ENCODE measurements around the gene CARD19. TPM values are rescaled to one million over a fixed set of nuclear protein-coding genes. Genes with fewer than 3 reads are reported as not detected.
"Not testable (repeated sequence)": the region's sequence is repeated elsewhere in the genome, so short reads cannot be mapped to it uniquely, and the experiment has no call there.

The CARD19 gene
- total RNA-seq, 4 donors from 2014 or later = 54.0 to 83.6 (median 78.1) TPM

- no peaks in the 10 kb centered on the region for H3K9me3 ChIP-seq
- peaks cover 19 to 29% (median 28%) of the 10 kb centered on the region in 4 donors for H3K4me1 ChIP-seq
- no peak for DNase-seq (ENCODE audit: extremely low spot score)
- H3K27ac ChIP-seq (replicated peaks in 1 of 4) = no peak overlapping the region
- no peak for TF ChIP-seq EP300 (IDR thresholded peaks at IDR 0.05)
- TF ChIP-seq, protein P1, sequence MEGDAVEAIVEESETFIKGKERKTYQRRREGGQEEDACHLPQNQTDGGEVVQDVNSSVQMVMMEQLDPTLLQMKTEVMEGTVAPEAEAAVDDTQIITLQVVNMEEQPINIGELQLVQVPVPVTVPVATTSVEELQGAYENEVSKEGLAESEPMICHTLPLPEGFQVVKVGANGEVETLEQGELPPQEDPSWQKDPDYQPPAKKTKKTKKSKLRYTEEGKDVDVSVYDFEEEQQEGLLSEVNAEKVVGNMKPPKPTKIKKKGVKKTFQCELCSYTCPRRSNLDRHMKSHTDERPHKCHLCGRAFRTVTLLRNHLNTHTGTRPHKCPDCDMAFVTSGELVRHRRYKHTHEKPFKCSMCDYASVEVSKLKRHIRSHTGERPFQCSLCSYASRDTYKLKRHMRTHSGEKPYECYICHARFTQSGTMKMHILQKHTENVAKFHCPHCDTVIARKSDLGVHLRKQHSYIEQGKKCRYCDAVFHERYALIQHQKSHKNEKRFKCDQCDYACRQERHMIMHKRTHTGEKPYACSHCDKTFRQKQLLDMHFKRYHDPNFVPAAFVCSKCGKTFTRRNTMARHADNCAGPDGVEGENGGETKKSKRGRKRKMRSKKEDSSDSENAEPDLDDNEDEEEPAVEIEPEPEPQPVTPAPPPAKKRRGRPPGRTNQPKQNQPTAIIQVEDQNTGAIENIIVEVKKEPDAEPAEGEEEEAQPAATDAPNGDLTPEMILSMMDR (IDR thresholded peaks at IDR 0.05) = no peak
- H3K36me3 ChIP-seq = peaks cover 13 to 46% (median 39%) of the 10 kb centered on the region in 4 donors
- WGBS = 48% methylated on average over 2 of the region's 3 CpGs
- H3K4me3 ChIP-seq = no peak overlapping the region
- no peaks in the 10 kb centered on the region for H3K27me3 ChIP-seq
- intact Hi-C loops (cut with DNase I) = no loop called here
Measured at GRCh38 chr9:93115486-93116071, 19.6 kb downstream of the CARD19 start.

GRCh38 chr9:93116072-93116961, 20.3 kb downstream of the CARD19 start:
- no peak overlapping the region for H3K4me3 ChIP-seq
- TF ChIP-seq POLR2AphosphoS5 (IDR thresholded peaks at IDR 0.05) (peak in 1 of 2 donors; percentile 61), POLR2A (IDR thresholded peaks at IDR 0.05; ENCODE audit: low read depth) (no peak), EP300 (IDR thresholded peaks at IDR 0.05) (no peak)
- TF ChIP-seq, protein P1 (IDR thresholded peaks at IDR 0.05) = no peak
- peaks cover 20 to 37% (median 36%) of the 10 kb centered on the region in 4 donors for H3K4me1 ChIP-seq
- intact Hi-C loops (cut with DNase I) = no loop called here
- H3K36me3 ChIP-seq = peaks cover 13 to 46% (median 36%) of the 10 kb centered on the region in 4 donors
- DNase-seq (ENCODE audit: extremely low spot score) = no peak
- H3K27me3 ChIP-seq = no peaks in the 10 kb centered on the region
- H3K9me3 ChIP-seq = no peaks in the 10 kb centered on the region
- 67% methylated on average over 10 of the region's 17 CpGs for WGBS
- peak overlapping the region in 3 of 4 donors; percentile 33 to 54 (median 51) for H3K27ac ChIP-seq (replicated peaks in 1 of 4)

DNA sequence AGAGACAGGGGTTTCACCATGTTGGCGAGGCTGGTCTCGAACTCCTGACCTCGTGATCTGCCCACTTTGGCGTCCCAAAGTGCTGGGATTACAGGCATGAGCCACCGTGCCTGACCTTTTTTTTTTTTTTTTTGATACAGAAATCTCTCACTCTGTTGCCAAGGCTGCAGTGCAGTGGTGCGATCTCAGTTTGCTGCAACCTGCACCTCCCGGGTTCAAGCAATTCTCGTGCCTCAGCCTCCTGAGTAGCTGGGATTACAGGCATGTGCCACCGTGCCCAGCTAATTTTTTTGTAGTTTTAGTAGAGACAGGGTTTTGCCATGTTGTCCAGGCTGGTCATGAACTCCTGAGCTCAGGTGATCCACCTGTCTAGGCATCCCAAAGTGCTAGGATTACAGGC, 21.5 kb downstream of the CARD19 start:
- 93% methylated on average over 9 of the region's 9 CpGs for WGBS
- H3K27ac ChIP-seq (replicated peaks in 1 of 4); H3K4me3 ChIP-seq; H3K9me3 ChIP-seq; DNase-seq (ENCODE audit: extremely low spot score); H3K27me3 ChIP-seq; intact Hi-C loops (cut with DNase I): not testable (repeated sequence)
- Histone ChIP-seq H3K4me1 (peaks cover 20 to 42% (median 37%) of the 10 kb centered on the region in 4 donors), H3K36me3 (peaks cover 16 to 46% (median 35%) of the 10 kb centered on the region in 4 donors)

DNA sequence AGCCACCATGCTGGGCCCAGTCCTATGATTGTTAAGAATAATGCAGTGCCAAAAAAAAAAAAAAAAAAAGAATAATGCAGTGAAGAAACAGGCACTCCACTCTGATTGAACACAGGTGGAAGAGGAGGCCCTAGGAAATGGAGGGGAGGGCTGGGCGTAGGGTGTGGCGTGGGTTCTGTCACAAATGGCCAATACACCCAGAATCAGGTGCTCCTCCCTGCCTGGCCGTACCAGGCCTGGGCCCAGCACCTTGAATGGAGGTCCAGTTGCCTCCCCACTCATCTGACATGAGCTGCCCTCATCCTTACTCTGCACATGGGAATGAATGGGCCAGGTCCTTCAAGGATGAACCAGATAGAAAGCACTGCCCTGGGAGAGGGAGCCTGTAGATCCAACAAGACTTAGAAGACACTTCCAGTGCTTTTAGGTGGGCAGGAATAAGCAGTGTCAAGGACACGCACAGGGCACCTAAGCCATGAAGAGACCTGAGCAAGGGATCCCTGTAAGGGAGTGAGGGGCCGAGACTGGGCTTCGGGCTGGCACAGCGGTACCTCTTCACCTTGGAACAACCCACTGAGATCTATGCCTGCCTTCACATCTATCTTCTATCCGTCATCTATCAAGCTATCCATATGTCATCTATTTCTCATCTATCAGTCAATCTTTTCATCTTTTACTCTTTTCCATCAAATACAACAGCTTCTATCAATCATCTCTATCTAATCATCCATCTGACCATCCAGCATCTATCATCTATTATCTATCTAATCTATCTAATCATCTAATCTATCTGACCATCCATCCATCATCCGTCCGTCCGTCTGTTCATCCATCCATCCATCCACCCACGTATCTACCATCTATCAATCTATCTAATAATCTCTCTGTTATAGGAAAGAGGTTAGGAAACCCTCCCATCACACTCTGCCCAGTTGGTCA, 22.2 kb downstream of the CARD19 start:
- DNase-seq (ENCODE audit: extremely low spot score) = no peak
- no peaks in the 10 kb centered on the region for H3K27me3 ChIP-seq
- 96% methylated on average over 12 of the region's 12 CpGs for WGBS
- TF ChIP-seq EP300 (IDR thresholded peaks at IDR 0.05) (no peak), POLR2AphosphoS5 (IDR thresholded peaks at IDR 0.05) (no peak), POLR2A (IDR thresholded peaks at IDR 0.05; ENCODE audit: low read depth) (no peak)
- TF ChIP-seq, protein P1 (IDR thresholded peaks at IDR 0.05) = no peak
- no peaks in the 10 kb centered on the region for H3K9me3 ChIP-seq
- H3K27ac ChIP-seq (replicated peaks in 1 of 4) = no peak overlapping the region
- H3K4me3 ChIP-seq = no peak overlapping the region
- peaks cover 20 to 42% (median 37%) of the 10 kb centered on the region in 4 donors for H3K4me1 ChIP-seq
- intact Hi-C loops (cut with DNase I) = no loop called here
- H3K36me3 ChIP-seq = peaks cover 11 to 46% (median 36%) of the 10 kb centered on the region in 4 donors

Data from esophagus muscularis mucosa (tissue), 4 donors.